ENCODE data around the gene TPCN1.

TPCN1 gene

DNA sequence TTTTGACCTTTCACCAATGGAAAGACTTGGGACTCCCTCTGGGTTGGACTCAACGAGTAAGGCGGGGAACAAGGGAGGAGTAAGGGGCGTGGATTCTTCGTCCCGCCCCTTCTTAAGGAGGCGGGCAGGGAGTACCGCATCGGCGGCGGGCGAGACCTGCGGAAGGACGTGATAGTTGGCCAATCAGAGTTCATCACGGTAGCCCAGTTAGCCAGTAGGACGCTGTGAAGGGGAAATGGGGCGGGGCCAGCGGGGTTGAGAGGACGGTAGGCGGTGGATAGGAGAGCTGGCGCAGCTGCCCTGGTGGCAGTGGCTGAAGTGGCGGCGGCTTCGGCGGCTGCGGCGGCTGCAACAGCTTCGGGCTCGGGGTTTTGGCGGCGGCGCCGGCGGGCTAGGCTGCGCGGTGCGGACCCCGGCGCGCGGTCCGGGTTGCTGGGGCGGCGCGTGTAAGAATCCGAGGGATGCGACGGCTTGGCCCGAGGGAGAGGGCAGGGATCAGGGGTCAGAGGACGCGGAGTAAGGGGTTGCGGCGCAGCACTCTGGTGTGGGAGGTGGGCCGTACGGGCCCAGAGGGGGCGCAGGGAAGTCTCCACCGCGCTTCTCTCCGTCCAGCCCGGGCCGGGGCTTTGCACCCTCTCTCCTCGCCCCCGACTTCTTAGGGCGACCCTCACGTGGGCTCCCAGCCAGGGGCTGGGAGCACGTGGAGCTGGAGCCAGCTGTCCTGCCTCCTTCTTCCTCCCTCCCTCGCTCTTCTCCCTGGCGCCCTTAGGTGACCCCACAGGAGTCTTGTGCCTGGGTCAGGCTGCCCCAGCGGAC is at the start of gene TPCN1:
Gene TPCN1 (plus strand): TSS at position 284 of the 816 bp plus-strand sequence. CDS start 5,389 bp downstream, outside the sequence.
- peak; percentile 100 for DNase-seq

DNA sequence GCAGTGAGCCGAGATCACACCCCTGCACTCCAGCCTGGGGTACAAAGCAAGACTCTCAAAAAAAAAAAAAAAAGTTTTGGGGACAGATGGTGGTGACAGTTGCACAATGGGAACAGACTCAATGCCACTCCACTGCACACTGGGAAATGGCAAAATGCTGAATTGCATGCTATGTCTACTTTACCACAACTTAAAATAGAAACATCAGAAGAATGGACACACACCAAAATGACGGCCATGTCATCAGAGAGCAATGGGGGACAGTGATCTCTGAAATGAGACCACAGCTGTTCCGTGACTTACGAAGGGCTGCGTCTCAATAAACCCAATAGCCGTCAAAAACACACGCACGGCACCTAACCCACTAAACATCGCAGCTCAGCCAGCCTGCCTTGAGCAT is 49.7 kb upstream of the TPCN1 start:
- peak; percentile 37 for DNase-seq

DNA sequence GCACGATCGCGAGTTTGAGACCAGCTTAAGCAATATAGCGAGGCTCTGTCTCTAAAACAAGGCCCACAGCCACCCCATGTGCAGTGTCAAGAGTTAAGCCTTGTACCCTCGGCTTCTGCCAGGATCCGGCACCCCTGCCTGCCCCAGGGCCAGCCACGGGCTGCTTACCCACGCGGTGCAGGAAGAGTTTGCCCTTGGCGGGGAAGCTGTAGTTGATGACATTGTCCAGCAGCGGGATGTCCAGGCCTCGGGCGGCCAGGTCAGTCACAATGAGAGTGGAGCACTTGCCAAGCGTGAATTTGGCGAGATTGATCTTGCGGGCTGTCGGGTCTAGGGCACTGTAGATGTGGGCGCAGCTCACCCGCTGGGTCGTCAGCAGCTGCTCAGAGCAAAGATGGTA is 49.1 kb upstream of the TPCN1 start:
- DNase-seq = no peak

DNA sequence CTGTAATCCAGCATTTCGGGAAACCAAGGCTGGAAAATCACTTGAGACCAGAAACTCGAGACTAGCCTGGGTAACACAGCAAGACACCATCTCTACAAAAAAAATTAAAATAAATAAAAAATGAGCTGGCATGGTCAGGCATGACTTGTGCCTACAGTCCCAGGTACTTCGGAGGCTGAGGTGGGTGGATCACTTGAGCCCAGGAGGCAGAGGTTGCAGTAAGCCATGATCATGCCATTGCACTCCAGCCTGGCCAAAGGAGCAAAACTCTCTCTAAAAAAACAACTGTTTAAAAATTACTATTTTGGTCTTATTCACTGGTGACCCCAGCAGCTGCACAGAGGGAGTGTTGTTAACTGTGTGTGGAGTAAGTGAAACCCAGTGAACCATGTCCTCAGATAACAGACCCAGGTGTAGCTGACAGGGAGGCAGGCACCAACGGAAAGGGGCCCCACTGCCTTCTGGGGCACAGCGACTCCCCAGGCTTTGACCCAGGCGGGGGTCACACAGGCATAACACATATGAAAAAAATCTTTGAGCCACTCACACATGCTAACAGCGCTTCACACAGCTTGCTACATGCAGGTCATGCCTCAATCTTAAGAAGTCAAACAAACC is 48.1 kb upstream of the TPCN1 start:
- DNase-seq = no peak

DNA sequence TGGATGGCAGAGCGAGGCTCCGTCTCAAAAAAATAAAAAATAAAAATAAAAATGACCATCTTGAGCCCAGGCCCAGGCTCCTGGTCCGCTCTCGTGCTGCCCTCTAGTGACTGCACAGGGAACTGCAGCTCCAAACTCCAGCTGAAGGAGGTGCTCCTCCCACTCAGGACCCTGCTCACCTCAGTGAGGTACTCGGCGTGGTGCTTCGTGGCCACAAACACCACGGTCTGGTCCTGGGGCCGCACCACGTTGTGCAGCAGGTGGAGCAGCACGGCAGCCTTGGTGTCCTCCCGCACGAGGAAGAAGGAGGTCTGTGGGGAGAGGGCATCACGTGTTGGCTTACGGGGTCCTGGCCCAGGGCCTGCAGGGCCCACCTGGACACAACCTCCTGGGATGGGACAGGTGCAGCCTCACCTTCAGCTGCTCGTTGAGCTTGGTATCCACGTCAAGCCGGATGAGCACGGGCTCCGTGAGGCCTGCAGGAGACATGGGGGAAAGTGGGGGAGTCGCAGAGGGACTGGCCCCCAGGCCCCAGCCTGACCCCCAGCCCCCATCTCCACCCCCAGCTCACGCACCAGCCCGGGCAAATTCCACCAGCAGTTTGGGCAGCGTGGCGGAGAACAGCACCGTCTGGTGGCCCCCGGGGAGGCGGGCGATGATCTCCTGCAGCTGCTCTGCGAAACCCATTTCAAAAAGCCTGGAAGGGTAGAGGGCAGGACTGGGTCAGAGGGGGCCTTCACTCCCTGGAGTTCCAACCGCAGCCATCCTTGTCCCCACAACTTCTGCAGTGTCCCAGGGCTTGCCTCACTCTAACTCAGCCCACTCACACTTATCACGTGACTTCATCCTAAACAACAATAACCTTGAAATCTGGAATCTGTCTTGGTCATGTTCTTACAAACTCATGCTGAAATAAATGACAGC is 46.5 kb upstream of the TPCN1 start:
- DNase-seq = peak; percentile 42

DNA sequence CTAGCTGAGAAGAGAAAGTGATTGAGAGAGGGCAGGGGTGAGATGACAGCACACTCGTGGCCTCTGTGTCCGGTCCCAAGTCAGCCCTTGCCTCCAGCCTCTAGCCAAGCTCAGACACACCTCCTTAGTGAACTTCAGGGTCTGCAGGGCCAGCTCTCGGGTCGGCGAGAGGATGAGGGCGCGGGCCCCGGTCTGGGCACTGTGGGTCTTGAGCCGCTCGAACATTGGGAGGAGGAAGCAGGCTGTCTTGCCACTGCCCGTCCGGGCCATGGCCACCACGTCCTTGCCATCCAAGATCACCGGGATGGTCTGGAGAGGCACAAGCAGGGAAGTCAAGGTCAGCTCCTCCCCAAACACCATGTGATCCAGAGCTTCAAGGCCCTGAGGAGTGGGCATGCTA is 42.2 kb upstream of the TPCN1 start:
- DNase-seq = no peak

DNA sequence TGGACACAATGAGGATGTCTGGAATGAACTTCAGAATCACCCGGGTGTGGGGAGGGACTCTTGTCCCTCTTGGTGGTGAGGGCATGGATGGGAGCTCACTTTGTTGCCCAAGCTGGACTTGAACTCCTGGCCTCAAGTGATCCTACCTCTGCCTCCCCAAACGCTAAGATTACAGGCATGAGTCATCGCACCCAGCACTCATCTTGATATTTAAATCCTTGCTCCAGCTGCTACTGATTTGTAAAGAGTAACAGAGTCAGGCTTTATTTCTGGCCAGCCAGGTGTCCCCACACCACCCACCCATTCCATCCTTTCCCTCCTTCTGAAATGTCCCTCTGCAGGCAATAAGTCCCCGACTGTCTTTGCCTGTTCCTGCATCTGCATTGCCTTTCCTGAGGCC is 40.9 kb upstream of the TPCN1 start:
- DNase-seq = no peak

DNA sequence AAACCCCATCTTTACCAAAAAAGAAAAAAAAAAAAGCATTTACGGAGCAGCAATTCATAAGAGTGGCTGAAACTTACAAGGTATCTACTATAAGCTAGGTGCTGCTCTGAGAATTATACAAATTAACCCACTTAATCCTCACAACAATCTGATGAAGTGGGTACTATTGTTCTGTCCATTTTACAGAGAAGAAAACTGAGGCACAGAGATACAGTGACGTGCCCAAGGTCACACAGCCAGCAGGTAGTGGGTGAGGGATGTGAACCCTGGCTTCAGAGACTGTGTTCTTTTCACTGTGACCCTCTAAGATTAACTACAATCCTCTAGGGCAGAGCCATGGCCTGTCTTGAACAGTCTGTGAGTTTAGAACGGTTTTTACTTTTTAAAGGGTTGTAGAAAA is 39.3 kb upstream of the TPCN1 start:
- no peak for DNase-seq

DNA sequence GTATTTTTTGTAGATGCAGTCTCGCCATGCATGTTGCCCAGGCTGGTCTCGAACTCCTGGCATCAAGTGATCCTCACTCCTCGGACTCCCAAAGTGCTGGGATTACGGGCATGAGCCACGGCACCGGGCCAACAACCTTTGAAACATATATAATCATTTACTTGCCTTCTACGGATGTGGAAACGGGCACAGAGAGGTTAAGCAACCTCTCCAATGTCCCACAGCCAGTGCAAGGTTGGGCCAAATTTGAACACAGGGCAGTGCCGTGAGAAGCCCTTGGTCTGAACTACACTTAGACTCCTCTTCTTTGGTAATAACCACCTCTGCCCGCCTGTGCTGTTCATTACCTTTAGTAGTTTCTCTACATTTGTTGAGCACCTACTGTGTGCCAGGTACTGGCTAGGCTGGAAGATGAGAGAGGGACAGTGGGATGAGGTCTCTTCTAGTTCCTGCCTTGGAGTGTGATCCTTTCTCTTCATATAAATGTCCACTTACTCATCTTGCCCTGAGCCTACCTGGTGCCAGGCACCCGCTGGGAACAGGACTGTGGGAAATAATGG is 38.2 kb upstream of the TPCN1 start:
- DNase-seq = no peak

DNA sequence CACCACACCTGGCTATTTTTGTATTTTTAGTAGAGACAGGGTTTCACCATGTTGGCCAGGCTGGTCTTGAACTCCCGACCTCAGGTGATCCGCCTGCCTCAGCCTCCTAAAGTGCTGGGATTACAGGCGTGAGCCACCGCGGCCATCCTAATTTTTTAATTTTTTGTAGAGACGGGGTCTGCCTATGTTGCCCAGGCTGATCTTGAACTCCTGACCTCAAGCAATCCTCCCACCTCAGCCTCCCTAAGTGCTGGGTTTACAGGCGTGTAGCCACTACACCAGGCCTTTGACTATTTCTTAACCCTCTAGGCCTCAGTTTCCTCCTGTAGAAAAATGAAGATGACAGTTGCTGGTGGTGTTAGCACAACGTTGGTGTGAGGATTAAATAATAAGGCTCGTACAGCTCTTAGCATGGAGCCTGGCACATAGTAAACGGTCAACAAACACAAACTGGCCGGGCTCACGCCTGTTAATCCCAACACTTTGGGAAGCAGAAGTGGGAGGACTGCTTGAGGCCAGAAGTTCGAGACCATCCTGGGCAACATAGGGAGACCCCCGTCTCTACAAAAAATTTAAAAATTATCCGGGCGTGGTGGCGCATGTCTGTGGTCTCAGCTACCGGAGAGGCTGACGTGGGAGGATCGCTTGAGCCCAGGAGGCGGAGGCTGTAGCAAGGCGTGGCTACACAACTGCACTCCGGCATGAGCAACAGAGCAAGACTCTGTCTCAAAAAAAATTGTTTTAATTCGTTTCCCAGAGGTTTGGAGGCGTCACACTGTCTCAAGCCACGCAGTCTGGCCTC is 37.0 kb upstream of the TPCN1 start:
- no peak for DNase-seq

DNA sequence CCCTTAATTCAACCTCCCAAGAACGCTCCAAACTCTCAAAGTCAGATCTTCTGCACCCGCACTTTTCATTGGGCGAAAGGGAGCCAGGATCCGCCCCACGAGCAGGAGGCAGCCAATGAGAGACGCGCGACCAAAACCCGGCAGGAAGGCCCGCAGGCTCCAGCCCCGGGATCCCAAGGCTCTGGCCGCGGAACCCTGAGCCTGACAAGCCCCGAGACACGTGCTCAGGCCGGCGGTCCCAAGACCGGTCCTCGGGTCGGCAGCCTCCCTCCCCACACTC is 36.4 kb upstream of the TPCN1 start:
- peak; percentile 84 for DNase-seq

DNA sequence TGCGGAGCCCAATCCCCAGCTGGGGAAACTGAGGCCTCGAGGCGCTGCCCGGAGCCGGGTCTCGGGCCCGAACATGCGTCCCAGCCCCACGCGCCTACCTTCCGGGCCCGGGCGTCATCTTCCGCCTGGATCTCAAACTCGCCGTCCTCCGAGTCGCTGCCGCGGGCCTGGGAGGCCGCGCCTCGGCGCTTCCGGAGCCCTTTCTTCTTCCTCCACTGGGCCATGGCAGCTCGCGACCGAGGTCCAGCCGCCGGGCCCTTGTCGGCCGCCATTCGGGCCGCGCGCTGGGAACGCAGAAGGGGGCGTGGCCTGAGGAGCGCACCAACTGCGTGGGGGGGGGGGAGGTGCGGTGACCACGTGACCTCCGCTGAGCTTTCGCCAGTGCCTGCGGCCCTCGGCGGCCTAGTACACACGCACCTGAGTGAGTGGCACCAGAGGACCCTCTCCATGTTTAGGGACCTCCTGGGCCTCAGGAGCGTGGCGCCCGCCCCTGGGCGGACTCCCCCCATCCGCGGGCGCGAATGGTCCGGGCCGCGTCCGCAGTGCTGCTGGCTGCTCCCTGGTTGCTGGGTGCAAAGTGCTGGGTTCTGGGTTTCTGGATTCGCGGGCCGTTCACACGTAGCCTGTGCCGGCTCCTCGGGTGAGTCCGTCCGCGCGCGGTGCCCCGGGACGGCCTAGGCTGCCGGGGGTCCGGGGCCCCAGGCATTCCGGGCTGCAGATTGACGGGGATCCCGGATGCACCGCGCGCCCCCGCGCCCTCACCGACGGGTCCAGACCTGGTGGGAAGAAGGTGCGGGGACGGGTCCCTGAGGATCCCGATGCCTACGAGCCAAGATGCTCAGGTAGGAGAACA is 35.9 kb upstream of the TPCN1 start, which contains the start of the genes DDX54 and RITA1:
Gene DDX54 (minus strand): TSS at position 299 of the 853 bp plus-strand sequence. CDS start 27 bp downstream, at position 272.
Gene RITA1 (plus strand): TSS at position 542 of the 853 bp plus-strand sequence. CDS start 1,026 bp downstream, outside the sequence.
- DNase-seq = peak; percentile 81

DNA sequence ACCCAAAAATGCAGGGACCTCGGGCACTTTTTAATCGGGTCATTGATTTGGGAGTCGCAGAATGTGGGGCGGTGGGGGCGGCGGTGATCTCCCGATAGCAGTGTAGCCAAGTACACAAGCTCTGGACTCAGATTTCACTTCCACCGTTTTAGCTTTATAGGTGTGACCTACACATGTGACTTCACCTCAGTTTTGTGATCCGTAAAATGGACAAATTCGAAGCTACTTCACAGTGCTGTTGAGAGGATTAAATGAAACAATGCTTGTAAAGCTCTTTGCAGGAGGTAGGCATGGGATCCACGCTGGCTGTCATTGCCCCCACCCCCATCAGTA is 35.3 kb upstream of the TPCN1 start:
- peak; percentile 61 for DNase-seq

DNA sequence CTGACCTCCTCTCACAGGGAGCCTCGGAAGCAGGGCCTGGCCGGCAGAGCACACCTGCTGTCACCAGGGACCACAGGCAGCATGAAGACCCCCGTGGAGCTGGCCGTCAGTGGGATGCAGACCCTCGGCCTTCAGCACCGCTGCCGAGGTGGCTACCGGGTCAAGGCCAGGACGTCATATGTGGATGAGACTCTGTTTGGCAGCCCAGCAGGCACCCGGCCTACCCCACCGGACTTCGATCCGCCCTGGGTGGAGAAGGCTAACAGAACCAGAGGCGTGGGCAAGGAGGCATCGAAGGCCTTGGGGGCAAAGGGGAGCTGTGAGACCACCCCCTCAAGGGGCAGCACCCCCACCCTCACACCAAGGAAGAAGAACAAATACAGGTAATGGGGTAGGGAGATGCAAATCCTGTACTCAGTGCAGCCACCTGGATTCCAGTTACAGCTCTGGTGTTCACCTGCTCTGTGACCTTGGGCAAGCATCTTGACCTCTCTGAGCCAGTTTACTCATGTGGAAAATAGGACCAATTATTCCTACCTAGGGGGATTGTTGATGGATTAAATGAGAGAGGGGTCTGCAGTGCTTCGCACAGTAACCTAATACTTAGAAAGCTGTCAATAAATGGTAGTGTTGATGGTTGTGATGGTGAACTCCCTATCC is 34.5 kb upstream of the TPCN1 start:
- no peak for DNase-seq

DNA sequence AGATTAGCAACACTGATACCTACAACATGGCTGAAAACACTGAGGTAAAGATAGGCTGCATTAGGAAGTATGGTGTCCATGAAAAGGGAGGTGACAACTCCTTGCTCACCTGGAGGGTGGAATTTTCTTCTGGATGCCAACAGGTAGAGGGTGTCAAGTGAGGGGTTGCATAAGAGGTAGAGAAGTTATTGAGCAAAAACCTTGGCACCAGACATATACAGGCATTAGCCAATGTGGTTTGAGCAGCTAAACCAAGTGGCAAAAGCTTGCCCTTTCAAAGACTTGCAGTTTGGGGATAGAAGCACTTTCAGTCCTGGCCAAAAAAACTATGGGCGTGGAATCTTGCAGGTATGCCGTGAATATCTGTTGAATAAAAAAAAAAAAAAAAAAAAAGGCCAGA is 31.9 kb upstream of the TPCN1 start:
- DNase-seq = no peak

DNA sequence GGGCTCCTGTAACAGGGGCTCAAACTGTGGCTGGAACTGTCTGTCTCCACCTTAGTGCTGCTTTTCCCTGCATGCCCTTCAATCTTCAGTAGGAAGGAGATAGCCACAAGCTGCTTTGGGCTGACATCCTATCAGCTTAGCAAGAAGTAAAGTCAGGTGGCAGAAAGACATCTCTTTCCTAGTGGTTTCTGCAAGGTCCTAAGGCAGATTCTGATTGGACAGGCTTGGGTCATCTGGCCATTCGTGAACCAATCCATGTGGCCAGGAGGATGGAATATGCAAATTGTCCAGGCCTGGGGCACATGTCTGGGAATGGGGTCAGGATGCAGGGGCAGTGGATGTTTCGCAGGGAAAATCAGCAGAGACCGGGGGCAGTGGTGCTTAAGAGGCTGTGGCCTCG is 30.5 kb upstream of the TPCN1 start:
- DNase-seq = no peak

DNA sequence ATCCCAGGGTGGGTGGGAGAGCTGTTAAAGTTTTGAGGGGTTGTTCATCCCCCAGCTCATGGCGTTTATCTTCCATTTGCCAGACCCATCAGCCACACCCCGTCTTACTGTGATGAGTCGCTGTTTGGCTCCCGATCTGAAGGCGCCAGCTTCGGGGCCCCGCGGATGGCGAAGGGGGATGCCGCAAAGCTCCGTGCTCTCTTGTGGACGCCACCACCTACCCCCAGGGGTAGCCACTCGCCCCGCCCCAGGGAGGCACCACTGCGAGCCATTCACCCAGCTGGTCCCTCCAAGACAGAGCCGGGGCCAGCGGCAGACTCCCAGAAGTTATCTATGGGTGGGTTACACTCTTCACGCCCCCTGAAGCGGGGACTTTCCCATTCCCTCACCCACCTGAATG is 30.0 kb upstream of the TPCN1 start:
- DNase-seq = no peak

DNA sequence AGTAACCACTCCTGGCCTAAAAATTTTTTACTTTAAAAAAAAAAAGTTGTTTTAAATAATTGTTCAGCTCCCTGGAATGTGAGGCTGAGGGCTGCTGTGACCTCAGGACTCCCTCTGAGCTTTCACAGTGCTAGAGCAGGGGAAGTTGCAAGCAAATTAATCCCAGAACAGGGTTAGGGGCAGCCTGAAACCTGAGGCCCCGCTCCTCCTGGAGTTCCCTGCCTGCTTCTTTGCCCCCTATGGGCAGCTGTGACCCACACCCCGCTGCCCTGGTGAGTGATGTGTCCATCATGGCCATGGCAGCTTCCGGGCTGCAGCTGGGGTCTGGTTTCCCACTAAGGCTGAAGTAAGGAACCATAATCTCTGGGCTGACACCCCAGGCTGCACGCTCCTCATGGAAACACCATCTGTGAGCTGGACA is 26.3 kb upstream of the TPCN1 start:
- DNase-seq = no peak

DNA sequence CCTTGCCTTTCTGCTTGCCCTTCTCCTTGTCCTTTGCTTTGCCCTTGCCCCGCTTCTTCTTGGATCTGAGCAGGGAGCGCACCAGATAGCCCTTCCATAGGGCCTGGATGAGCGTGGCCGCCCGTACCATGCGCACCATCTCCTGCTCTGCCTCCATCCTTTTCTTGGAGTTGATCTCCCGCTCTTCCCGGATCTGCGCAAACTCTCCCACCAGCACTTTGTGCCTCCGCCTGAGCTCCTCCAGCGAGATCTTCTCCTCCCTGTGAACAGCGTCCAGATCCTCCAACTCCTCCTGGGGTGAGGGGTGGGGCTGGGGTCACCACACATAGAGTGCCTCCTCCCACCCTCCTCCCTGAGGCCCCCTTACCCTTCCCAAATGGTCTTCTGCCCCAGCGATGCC is 25.7 kb upstream of the TPCN1 start:
- DNase-seq = no peak

DNA sequence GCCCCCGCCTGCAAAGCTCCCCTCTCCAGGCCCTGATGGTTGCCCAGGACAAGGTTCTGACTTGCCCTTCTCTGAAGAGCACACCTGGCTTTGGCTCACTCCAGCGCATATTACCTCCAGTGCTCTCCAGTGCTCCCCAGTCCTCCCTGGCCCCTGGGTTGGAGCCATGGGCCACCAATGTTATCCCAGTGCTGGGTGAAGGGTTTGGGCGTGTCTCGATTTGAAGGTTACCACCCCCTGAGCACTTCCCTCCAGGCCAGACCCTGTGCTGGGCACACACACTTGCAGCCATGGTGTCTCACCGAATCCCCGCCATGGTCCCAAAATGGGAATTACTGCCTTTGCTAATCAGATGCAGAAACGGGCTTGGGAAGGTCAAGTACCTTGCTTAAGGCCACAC is 24.7 kb upstream of the TPCN1 start:
- DNase-seq = no peak

DNA sequence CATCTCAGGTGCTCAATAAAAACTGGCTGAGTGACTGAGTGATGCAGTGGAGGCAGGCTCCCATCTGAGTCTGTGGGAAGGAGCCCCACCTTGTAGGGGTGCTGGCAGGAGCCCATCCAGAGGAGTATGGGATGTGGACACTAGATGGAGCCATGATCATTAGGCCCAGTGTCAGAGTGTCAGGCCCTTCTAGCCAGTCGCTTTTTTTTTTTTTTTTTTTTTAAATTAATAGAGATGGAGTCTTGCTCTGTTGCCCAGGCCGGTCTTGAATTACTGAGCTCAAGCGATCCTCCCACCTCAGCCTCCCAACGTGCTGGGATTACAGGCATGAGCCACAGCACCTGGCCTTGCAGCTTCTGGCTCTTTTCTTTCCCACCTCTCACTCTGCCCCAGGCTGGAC is 24.3 kb upstream of the TPCN1 start:
- peak; percentile 77 for DNase-seq
